Activated T-helper 1 cell treated with anti-CD3 and anti-CD28 coated beads, Interleukin-2, amount 50 U/mL, for 16 hours (primary cell): Measurements from ENCODE around the gene ATAT1.
"Not testable (repeated sequence)": the region's sequence is repeated elsewhere in the genome, so short reads cannot be mapped to it uniquely, and the experiment has no call there.

Experiments used
- DNase-seq, 2 donors: peaks; one replicate each; pipeline ENCODE4 v3.0.0-alpha.2; 2020; ENCODE audit warnings: low read depth in 1 of 2, low spot score in 1 of 2

Gene ATAT1

GRCh38 chr6:30647242-30648116 lies 20.8 kb downstream of the ATAT1 start:
- DNase-seq, result peak; percentile 44 to 64

- DNase-seq, result no peak
Observed at GRCh38 chr6:30651143-30651542, 24.5 kb downstream of the ATAT1 start.

GRCh38 chr6:30654798-30655742 lies 28.4 kb downstream of the ATAT1 start:
- DNase-seq, result no peak

DNA sequence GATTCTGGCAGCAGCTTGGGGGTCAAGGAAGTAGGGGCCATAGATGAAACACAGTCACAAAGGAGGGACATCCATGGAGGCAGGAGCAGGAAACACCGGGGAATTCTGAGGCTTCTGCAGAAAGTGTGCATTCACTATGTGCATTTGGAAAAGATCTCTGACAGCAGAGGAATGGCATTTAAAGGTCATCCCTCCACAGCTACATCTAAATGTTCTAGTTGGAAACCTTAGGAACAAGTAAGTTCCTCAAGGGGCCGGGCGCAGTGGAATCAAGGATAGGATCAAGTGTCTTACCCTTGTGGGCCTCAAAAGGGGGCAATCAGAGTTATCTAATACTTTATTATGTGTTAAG lies 29.0 kb downstream of the ATAT1 start:
- DNase-seq, result no peak

DNA sequence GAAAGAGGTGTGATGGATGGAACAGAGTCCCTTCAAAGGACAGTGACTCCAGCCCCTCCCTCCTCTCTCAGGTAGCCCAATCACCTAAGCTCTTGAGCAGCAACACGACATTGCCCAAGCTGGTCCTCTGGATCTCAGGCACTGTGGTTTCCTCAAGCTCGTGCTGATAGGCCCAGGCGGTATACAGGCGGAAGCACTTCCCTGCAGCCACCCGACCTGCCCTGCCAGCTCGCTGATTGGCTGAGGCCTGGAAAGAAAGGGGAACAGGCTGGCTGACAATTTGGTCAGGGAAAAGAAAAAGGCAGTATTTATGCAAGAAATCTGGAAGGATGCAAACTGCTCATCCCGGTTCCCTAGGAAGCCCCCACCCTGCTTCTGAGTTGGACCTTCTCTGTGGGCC lies 29.8 kb downstream of the ATAT1 start:
- no peak for DNase-seq

DNA sequence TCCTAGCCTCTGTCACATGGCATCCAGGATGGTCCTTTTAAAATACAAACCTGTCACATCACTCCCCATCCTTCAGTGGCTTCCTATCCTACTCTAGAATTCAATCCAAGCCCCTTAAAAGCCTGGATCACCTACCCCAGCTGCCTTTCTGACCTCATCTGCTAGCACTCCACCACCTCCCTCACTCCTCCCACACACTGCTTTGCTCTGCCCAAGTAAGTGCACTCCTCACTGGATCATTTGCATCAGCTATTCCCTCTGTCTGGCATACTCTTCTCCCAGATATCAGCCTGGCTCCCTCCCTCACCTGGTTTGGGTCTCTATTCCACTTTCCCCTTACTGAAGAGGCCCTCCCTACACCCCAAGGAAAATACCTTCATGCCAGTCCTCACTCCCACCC lies 30.8 kb downstream of the ATAT1 start:
- DNase-seq, result no peak

GRCh38 chr6:30657922-30658321 lies 31.2 kb downstream of the ATAT1 start:
- DNase-seq, result not testable (repeated sequence)

GRCh38 chr6:30664994-30665767 lies 38.5 kb downstream of the ATAT1 start:
- no peak for DNase-seq

DNA sequence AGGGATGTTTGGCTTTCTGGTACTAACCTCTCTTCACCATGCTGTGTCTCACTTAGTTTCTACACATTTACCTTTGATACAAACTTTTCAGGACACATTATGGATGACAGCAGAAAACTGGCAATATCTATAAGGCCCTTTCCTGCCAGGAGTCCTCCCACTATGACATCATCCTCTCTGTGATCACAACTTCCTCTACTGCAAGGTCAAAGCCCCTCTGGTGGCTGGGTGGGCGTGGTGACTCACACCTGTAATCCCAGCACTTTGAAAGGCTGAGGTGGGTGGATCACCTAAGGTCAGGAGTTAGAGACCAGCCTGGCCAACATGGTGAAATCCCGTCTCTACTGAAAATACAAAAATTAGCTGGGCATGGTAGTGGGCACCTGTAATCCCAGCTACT lies 39.6 kb downstream of the ATAT1 start:
- DNase-seq, result not testable (repeated sequence)

DNA sequence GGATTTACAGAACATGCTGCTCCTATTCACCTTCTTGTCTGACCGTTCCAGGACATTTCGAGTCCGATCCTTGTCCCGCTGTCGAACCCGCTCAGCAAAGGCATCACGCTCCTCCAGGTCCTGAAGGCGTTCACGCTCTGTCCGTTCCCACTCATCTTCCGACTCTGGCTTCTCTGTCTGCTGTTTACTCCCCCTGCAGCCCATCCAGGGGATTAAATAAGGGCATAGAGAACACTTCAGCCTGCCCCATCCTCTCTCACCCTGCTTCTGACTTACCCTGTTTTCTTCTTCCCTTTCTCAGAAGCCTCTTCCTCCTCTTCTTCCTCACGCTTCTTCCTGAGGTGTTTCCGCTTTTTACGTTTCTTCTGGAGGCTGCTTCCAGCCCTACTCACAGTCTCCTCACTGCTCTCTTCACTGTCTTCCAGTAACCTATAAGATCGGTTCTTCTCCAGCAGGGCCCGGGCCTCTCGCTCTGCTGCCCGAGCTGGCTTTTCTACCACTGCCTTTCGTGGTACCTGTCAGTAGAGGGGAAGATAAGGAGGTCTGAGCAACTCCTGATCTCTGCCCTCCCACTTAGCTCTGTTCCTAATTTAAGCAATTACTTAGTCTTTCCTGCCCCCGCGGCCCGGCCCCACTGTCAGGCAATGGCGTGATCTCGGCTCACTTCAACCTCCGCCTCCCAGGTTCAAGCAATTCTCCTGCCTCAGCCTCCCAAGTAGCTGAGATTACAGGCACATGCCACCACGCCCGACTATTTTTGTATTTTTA lies 44.3 kb downstream of the ATAT1 start:
- no peak for DNase-seq

GRCh38 chr6:30672445-30673253 lies 46.0 kb downstream of the ATAT1 start, which contains the start of gene DHX16:
Gene DHX16, minus strand, starts transcription at chr6:30673006. Its CDS starts 165 bp downstream, at chr6:30672841.
- DNase-seq, result peak; percentile 77 to 80

GRCh38 chr6:30676660-30677285 lies 50.1 kb downstream of the ATAT1 start:
- no peak for DNase-seq

DNA sequence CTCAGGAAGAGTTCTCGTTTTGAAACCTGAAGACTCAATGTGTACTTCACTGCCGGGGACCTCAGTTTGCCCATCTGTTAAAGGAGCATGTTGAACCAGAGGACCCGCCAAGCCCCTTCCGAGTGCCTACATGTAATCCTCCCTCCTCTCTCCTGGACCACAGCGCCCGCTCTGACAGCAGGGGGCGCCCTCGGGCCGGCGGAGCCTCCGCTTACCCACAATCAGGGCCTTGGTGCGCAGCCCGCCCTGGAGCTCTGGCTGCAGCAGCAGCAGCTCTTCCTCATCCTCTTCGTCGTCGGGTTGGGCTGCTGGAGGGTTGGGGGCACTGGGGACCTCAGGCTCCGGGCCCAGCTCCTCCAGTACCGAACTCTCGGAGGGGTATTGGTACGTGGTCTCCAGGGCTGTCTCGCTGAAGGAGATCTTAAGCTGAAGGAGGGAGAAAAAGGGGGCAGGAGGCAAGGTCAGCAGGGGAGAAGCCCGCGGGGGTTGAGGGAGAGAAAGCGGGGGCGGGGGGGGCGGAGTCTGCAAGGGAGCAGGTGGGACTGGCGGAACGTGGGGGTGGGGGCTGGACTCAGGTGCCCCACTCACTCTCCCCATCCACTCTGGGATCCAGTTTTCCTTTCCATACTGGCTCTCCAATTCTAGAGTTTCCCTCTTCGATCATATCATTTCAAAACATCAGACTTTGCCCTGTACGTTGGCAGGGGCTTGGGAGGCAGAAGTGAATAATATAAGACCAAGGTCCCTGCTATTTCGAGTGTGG lies 52.5 kb downstream of the ATAT1 start:
- DNase-seq, result peak; percentile 90 to 93

DNA sequence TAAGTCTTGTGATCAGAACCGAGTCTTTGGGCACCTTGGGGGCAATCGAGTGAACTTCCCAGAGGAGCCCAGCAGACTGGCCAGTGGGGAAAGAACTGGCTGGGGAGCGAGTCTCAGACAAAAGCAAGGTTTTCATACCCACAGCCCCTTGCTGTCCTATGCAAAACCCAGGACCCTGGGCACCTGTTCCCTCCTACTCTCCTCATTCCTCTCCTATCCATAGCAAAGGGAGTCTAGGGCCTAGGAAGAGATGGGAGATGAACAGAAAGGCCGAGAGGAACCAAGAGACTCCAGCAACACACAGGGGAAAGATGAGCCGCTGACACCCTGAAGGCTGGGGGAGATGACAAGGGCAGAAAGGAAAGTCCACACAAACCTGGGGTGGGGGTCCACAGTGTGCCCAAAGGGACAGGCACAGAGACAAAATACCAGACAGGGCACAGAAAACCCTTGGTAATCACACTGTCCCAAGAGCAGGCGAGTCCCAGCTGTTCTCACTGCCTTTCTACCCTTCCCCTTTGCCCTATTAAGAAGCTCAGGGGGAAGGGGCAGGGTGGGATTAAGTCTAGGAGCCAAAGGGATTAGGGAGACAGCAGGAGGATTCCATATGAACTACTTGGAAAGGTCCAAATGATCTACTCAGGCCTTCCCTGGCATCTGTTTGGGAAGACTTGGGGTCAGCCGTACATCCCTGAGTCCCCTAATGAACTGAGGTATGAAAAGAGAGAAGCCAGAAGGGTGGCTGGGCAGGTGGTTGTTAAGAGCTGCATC lies 53.3 kb downstream of the ATAT1 start:
- DNase-seq, result no peak

GRCh38 chr6:30681766-30682142 lies 55.1 kb downstream of the ATAT1 start:
- no peak for DNase-seq

GRCh38 chr6:30682143-30683117 lies 55.8 kb downstream of the ATAT1 start:
- DNase-seq, result peak; percentile 78 to 85
